Common myeloid progenitor, CD34-positive (primary cell): ENCODE results near the gene PPCDC.

ENCODE experiments used
- CTCF ChIA-PET: fragments of 350-600 bp; sonication (Branson Sonifier 250); formaldehyde crosslinking; loops from one replicate; lab custom pipeline; 2021; ENCODE audit warnings: antibody characterized with exemption; lab: Charles Lee
- POLR2A ChIA-PET: fragments of 350-600 bp; sonication (Branson Sonifier 250); formaldehyde crosslinking; loops from one replicate; lab custom pipeline; 2021; ENCODE audit warnings: antibody characterized with exemption; lab: Charles Lee
- DNase-seq, 3 donors: peaks; one replicate each; pipeline versions ENCODE4 v3.0.0 to v3.0.0-alpha.2; 2013
- H3K27ac ChIP-seq, 2 experiments: 1 replicate in 1 of 2; 2 replicates in 1 of 2; pipeline ENCODE4 v1.7.0; 2013; ENCODE audit warnings: inconsistent platforms in 2 of 2, low read length in 2 of 2, mild to moderate bottlenecking in 2 of 2, low read depth in 1 of 2, moderate library complexity in 1 of 2; ENCODE audit not compliant: severe bottlenecking in 2 of 2, insufficient read depth in 1 of 2, poor library complexity in 1 of 2
- H3K27me3 ChIP-seq, 5 experiments: replicated peaks in 2 of 5; 1 replicate in 3 of 5; 2 replicates in 2 of 5; pipeline versions ENCODE4 v1.6.1 to v1.7.0; 2013; ENCODE audit warnings: low read length in 4 of 5, mild to moderate bottlenecking in 2 of 5, moderate library complexity in 2 of 5, inconsistent platforms in 1 of 5; ENCODE audit not compliant: insufficient read depth in 5 of 5, control insufficient read depth in 4 of 5
- H3K36me3 ChIP-seq, 4 experiments: 1 replicate in 2 of 4; 2 replicates in 2 of 4; pipeline versions ENCODE4 v1.6.1 to v1.7.0; 2013; ENCODE audit warnings: low read length in 3 of 4, control low read depth in 1 of 4, mild to moderate bottlenecking in 1 of 4; ENCODE audit not compliant: control insufficient read depth in 4 of 4, insufficient read depth in 4 of 4
- H3K4me1 ChIP-seq, 4 experiments: 1 replicate in 3 of 4; 2 replicates in 1 of 4; pipeline versions ENCODE4 v1.6.1 to v1.7.1; 2013; ENCODE audit warnings: low read length in 3 of 4, mild to moderate bottlenecking in 3 of 4, control low read depth in 1 of 4, inconsistent platforms in 1 of 4, moderate library complexity in 1 of 4; ENCODE audit not compliant: control insufficient read depth in 4 of 4, insufficient read depth in 4 of 4; ENCODE audit errors: control extremely low read depth in 1 of 4
- H3K4me3 ChIP-seq, 7 experiments: 1 replicate in 4 of 7; 2 replicates in 3 of 7; pipeline versions ENCODE4 v1.5.1 to v1.7.0; 2013; ENCODE audit warnings: mild to moderate bottlenecking in 7 of 7, low read length in 6 of 7, moderate library complexity in 6 of 7, inconsistent platforms in 2 of 7, low read depth in 2 of 7, control low read depth in 1 of 7; ENCODE audit not compliant: insufficient read depth in 4 of 7, control insufficient read depth in 1 of 7; ENCODE audit errors: extremely low read depth in 1 of 7
- H3K9me3 ChIP-seq, 5 experiments: 1 replicate in 4 of 5; 2 replicates in 1 of 5; pipeline versions ENCODE4 v1.6.1 to v1.7.1; 2013; ENCODE audit warnings: low read length in 4 of 5, mild to moderate bottlenecking in 2 of 5, inconsistent platforms in 1 of 5, low read depth in 1 of 5, moderate library complexity in 1 of 5; ENCODE audit not compliant: control insufficient read depth in 4 of 5, insufficient read depth in 2 of 5; ENCODE audit errors: control extremely low read depth in 1 of 5
- WGBS: methylation state at CpG from one replicate; pipeline ENCODE4 v1.1.5; 2013; ENCODE audit not compliant: insufficient coverage; 5-methylcytosine and 5-hydroxymethylcytosine counted together

Gene PPCDC

DNA sequence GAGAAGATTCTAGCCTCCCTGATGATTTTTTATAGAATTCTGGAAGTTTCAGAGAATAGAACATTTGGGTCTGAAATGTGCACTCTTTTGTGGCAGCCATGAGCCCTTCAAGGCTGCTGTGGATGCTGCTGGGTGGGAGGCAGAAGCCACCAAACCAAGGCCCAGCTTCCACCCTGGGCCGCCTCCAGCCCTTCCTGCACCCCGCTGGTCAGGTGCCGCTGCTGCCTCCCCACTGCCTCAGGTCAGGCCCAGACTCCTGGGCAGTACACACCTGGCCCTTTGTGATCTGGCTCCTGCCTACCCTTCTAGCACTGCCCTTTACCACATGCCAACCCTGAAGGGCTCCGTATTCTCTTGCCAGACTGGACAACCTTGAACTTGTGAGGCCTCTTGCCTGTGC is 28.3 kb downstream of the PPCDC start:
- Histone ChIP-seq H3K27ac (no peak overlapping the region), H3K9me3 (no peaks in the 10 kb centered on the region), H3K27me3 (no peaks in the 10 kb centered on the region), H3K4me1 (peaks cover 0 to 72% (median 49%) of the 10 kb centered on the region in 4 experiments), H3K4me3 (no peak overlapping the region), H3K36me3 (peaks cover 0 to 25% (median 0%) of the 10 kb centered on the region in 4 experiments)
- POLR2A ChIA-PET = interaction anchor here (0.5 kb wide), 1 partner anchor 19 kb away, joined by 3 read pairs; no protein-coding TSS in a partner anchor
- CTCF ChIA-PET = interaction anchor here (0.6 to 1.1 kb wide), 3 partner anchors 15 to 256 kb away, joined by 3 to 4 read pairs (median 3); no protein-coding TSS in a partner anchor
- 98% methylated on average over 4 of the region's 4 CpGs for WGBS
- no peak for DNase-seq

- H3K4me3 ChIP-seq = no peak overlapping the region
- peaks cover 3 to 67% (median 39%) of the 10 kb centered on the region in 4 experiments for H3K4me1 ChIP-seq
- no peaks in the 10 kb centered on the region for H3K9me3 ChIP-seq
- peaks cover 0 to 24% (median 0%) of the 10 kb centered on the region in 4 experiments for H3K36me3 ChIP-seq
- DNase-seq = no peak
- CTCF ChIA-PET = interaction anchor here (0.7 to 3.8 kb wide), 4 partner anchors 10 to 148 kb away, joined by 3 to 21 read pairs (median 4); no protein-coding TSS in a partner anchor
- no CpG with 5 or more reads among the region's 5 CpGs for WGBS
- H3K27me3 ChIP-seq = no peaks in the 10 kb centered on the region
- no peak overlapping the region for H3K27ac ChIP-seq
- POLR2A ChIA-PET = no interaction called here
These were observed 29.8 kb downstream of the PPCDC start for GRCh38 chr15:75052972-75053747.

GRCh38 chr15:75053748-75054125 is 30.3 kb downstream of the PPCDC start:
- Histone ChIP-seq H3K36me3 (peaks cover 0 to 18% (median 0%) of the 10 kb centered on the region in 4 experiments), H3K4me1 (peaks cover 8 to 68% (median 42%) of the 10 kb centered on the region in 4 experiments), H3K9me3 (no peaks in the 10 kb centered on the region), H3K27me3 (no peaks in the 10 kb centered on the region), H3K4me3 (no peak overlapping the region), H3K27ac (no peak overlapping the region)
- CTCF ChIA-PET = interaction anchor here (0.9 to 3.8 kb wide), 4 partner anchors 10 to 147 kb away, joined by 4 to 21 read pairs (median 4); no protein-coding TSS in a partner anchor
- no peak for DNase-seq
- POLR2A ChIA-PET = no interaction called here
- 100% methylated on average over 4 of the region's 7 CpGs for WGBS

- no peak overlapping the region for H3K4me3 ChIP-seq
- H3K27me3 ChIP-seq = no peaks in the 10 kb centered on the region
- DNase-seq = peak in 1 of 3 donors; percentile 45
- no peaks in the 10 kb centered on the region for H3K9me3 ChIP-seq
- CTCF ChIA-PET = interaction anchor here (0.8 to 3.8 kb wide), 4 partner anchors 11 to 71 kb away, joined by 3 to 21 read pairs (median 4); no protein-coding TSS in a partner anchor
- H3K36me3 ChIP-seq = peaks cover 0 to 12% (median 0%) of the 10 kb centered on the region in 4 experiments
- 100% methylated on average over 1 of the region's 3 CpGs for WGBS
- POLR2A ChIA-PET = no interaction called here
- no peak overlapping the region for H3K27ac ChIP-seq
- H3K4me1 ChIP-seq = peaks cover 8 to 66% (median 37%) of the 10 kb centered on the region in 4 experiments
These were observed 30.9 kb downstream of the PPCDC start for GRCh38 chr15:75054172-75054897.

GRCh38 chr15:75056036-75056435 is 32.6 kb downstream of the PPCDC start:
- DNase-seq = no peak
- Histone ChIP-seq H3K4me1 (peaks cover 10 to 70% (median 32%) of the 10 kb centered on the region in 4 experiments), H3K9me3 (no peaks in the 10 kb centered on the region), H3K36me3 (no peaks in the 10 kb centered on the region), H3K27ac (no peak overlapping the region), H3K27me3 (no peaks in the 10 kb centered on the region), H3K4me3 (no peak overlapping the region)
- ChIA-PET POLR2A (interaction anchor here (0.8 kb wide), 1 partner anchor 13 kb away, joined by 3 read pairs; no protein-coding TSS in a partner anchor), CTCF (interaction anchor here (1.0 to 3.8 kb wide), 3 partner anchors 10 to 54 kb away, joined by 3 to 21 read pairs (median 5); no protein-coding TSS in a partner anchor)
- over 99% methylated on average over 7 of the region's 7 CpGs for WGBS

DNA sequence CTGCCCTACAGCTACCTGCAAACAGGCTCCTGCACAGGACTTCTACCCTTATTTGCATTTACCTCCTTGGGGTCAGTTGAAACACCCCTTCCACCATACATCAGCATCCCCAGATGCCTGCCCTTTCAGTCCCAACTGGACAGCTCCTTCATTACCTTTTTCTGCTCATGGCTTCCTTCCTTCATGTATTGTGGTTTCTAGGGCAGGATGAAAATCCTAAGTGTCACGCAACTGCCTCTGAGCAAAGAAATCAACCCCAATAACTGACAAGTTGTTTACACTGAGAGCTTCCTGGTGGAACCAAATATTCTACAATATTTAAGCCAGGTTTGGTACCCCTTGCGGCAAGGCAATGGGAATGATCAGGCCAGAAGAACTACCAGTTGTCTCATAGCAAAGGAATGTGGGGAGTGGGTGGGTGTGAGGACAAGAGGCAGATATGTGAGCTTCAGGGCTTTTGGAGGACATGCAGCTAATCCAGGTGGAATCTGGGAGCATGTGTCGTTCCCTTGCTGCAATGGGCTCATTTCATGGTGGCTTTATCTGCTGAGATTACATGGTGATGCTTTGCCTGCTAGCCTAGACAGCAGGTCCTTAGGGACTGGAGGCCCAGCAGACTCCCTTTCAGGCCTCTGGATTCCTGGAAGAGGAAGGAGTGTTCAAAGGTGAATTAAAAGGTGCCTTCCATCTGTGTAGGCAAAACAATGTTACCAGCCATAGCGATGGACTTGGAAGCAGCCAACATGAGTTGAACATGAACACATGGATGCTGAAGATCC is 34.9 kb downstream of the PPCDC start:
- ChIA-PET CTCF (interaction anchor here (0.8 to 2.5 kb wide), 6 partner anchors 13 to 143 kb away, joined by 3 to 10 read pairs (median 4); partner anchors contain the start of gene C15orf39), POLR2A (interaction anchor here (0.7 to 1.2 kb wide), 2 partner anchors 15 to 94 kb away, joined by 4 to 5 read pairs; no protein-coding TSS in a partner anchor)
- DNase-seq = no peak

More for the DNA sequence above, 34.9 kb downstream of the PPCDC start:
- H3K4me1 ChIP-seq = peaks cover 16 to 75% (median 44%) of the 10 kb centered on the region in 4 experiments
- 72% methylated on average over 3 of the region's 4 CpGs for WGBS
- H3K27me3 ChIP-seq = no peaks in the 10 kb centered on the region
- peak overlapping the region in 1 of 7 experiments; percentile 20 for H3K4me3 ChIP-seq
- H3K9me3 ChIP-seq = no peaks in the 10 kb centered on the region
- no peaks in the 10 kb centered on the region for H3K36me3 ChIP-seq
- H3K27ac ChIP-seq = no peak overlapping the region
